A549 (cell line): ENCODE measurements around the gene KLK2. TPM values are rescaled to one million over a fixed set of nuclear protein-coding genes. Genes with fewer than 3 reads are reported as not detected.
A peak's percentile ranks its signal among the peaks of the same experiment; 100 is the strongest.

Source experiments
- ATAC-seq, 2 experiments: fragments of 200-7000 bp in 1 of 2; fragments of >200 bp in 1 of 2; cut with Nextera tagmentation in 1 of 2; cut with Tn5 transposase in 1 of 2; 3 replicates each; pipeline versions ENCODE4 v1.8.0 to v1.9.1; 2018 to 2020; ENCODE audit warnings: mild to moderate bottlenecking in 1 of 2, moderate library complexity in 1 of 2
- CTCF ChIA-PET: fragments of 300-600 bp; sonication (Branson Sonifier 250); formaldehyde crosslinking; extraction: SDS; loops from one replicate; lab custom pipeline; 2021; ENCODE audit warnings: antibody characterized with exemption, inconsistent platforms; lab: Yijun Ruan, JAX
- POLR2A ChIA-PET: fragments of 350-600 bp; formaldehyde crosslinking; extraction: SDS; loops from one replicate; lab custom pipeline; 2021; ENCODE audit warnings: antibody characterized with exemption, inconsistent platforms; lab: Yijun Ruan, JAX
- DNase-seq, 2 experiments: peaks; one replicate each; pipeline versions ENCODE4 v3.0.0 to v3.0.0-alpha.2; 2011 to 2016; ENCODE audit warnings: low read depth in 1 of 2, low spot score in 1 of 2
- FAIRE-seq: peaks from 2 replicates; lab custom pipeline; 2011; peaks lifted over from hg19 to GRCh38; lab: Jason Lieb, UNC
- H3K27ac ChIP-seq, 2 experiments: fragments of >200 bp; sonication (Bioruptor Twin); formaldehyde crosslinking; 3 replicates each; pipeline ENCODE4 v1.5.1; 2016 to 2017
- H3K4me1 ChIP-seq: fragments of >200 bp; sonication (Bioruptor Twin); formaldehyde crosslinking; 3 replicates; pipeline ENCODE4 v1.6.1; 2016
- H3K4me2 ChIP-seq: fragments of >200 bp; sonication (Bioruptor Twin); formaldehyde crosslinking; 3 replicates; pipeline ENCODE4 v1.6.1; 2016
- H3K4me3 ChIP-seq: fragments of >200 bp; sonication (Bioruptor Twin); formaldehyde crosslinking; 3 replicates; pipeline ENCODE4 v1.5.1; 2016
- H3K9me3 ChIP-seq: fragments of >200 bp; sonication (Bioruptor Twin); formaldehyde crosslinking; 3 replicates; pipeline ENCODE4 v1.6.1; 2016
- CEBPB ChIP-seq, 2 experiments: fragments of >200 bp in 1 of 2; sonication (Bioruptor Twin) in 1 of 2; formaldehyde crosslinking in 1 of 2; IDR thresholded peaks; 2 replicates each; pipeline ENCODE4 v1.6.1; 2012 to 2016
- EP300 ChIP-seq, 2 experiments: fragments of >200 bp; sonication (Bioruptor Twin); formaldehyde crosslinking; IDR thresholded peaks; 2 replicates in 1 of 2; 3 replicates in 1 of 2; pipeline ENCODE4 v1.6.1; 2016 to 2017
- ESRRA ChIP-seq: fragments of 150-350 bp; IDR thresholded peaks from 2 replicates; pipeline ENCODE4 v1.6.1; 2014; ENCODE audit warnings: mild to moderate bottlenecking, low read length, borderline replicate concordance
- GATA3 ChIP-seq: IDR thresholded peaks from 2 replicates; pipeline ENCODE4 v1.6.1; 2012; ENCODE audit warnings: borderline replicate concordance
- HDAC2 ChIP-seq: fragments of 200-600 bp; sonication (generic); IDR thresholded peaks from 2 replicates; pipeline ENCODE4 v1.6.1; 2016
- JUN ChIP-seq, 2 experiments: fragments of >200 bp; sonication (Bioruptor Twin); formaldehyde crosslinking; IDR thresholded peaks; 2 replicates in 1 of 2; 3 replicates in 1 of 2; pipeline ENCODE4 v1.6.1; 2016 to 2017
- MYC ChIP-seq: IDR thresholded peaks from 2 replicates; pipeline ENCODE4 v1.6.1; 2012; ENCODE audit warnings: mild to moderate bottlenecking, inconsistent platforms, low read length, improper control_type of control experiment, borderline replicate concordance
- NFE2L2 ChIP-seq: fragments of 150-350 bp; conservative IDR thresholded peaks from 2 replicates; pipeline ENCODE4 v1.6.1; 2014; ENCODE audit warnings: low read length
- PHF8 ChIP-seq: fragments of 200-600 bp; sonication (generic); IDR thresholded peaks from 2 replicates; pipeline ENCODE4 v1.6.1; 2016; ENCODE audit warnings: low read depth, mild to moderate bottlenecking, antibody characterized with exemption, moderate library complexity, borderline replicate concordance
- RARB ChIP-seq: fragments of 250-450 bp; sonication (Bioruptor Pico); IDR thresholded peaks from 2 replicates; pipeline ENCODE4 v1.8.0; 2021; ENCODE audit warnings: mild to moderate bottlenecking, moderate library complexity
- ZFP36 ChIP-seq: fragments of 450-650 bp; IDR thresholded peaks from 2 replicates; pipeline ENCODE4 v1.6.1; 2014; ENCODE audit warnings: borderline replicate concordance; ENCODE audit not compliant: partially characterized antibody
- ZSCAN20 ChIP-seq: fragments of 250-450 bp; sonication (Bioruptor Pico); IDR thresholded peaks from 2 replicates; pipeline ENCODE4 v1.8.0; 2022; ENCODE audit warnings: mild to moderate bottlenecking, moderate library complexity
- WGBS: methylation state at CpG from one replicate; pipeline ENCODE4 v1.1.6; 2017; ENCODE audit errors: missing lambda C conversion rate; 5-methylcytosine and 5-hydroxymethylcytosine counted together
- polyA plus RNA-seq, 4 experiments: library from polyadenylated mRNA; depleted of rRNA in 3 of 4; stranded (reverse); fragments of >200 nt; fragmentation: RNase III in 1 of 4; extraction: RNeasy Plus Mini Kit Qiagen cat#74134 plus additional on column Dnase treatment in 1 of 4; gene quantifications; 2 replicates in 3 of 4; 3 replicates in 1 of 4; pipeline ENCODE4 v1.2.3, GENCODE V29; 2011 to 2017
- TF ChIP-seq, protein P1 (sequence below): fragments of 150-350 bp; IDR thresholded peaks from 2 replicates; pipeline ENCODE4 v1.6.1; 2014; ENCODE audit warnings: low read depth, mild to moderate bottlenecking, low read length
- TF ChIP-seq, protein P2 (sequence below): fragments of 250-450 bp; sonication (Bioruptor Pico); IDR thresholded peaks from 2 replicates; pipeline ENCODE4 v1.5.0; 2021; ENCODE audit warnings: mild to moderate bottlenecking, moderate library complexity, borderline replicate concordance
- TF ChIP-seq, protein P3 (sequence below): fragments of 200-600 bp; sonication (generic); IDR thresholded peaks from 2 replicates; pipeline ENCODE4 v1.6.1; 2016; ENCODE audit warnings: antibody characterized with exemption, mild to moderate bottlenecking, moderate library complexity
- TF ChIP-seq, protein P4 (sequence below): fragments of >200 bp; sonication (Bioruptor Twin); formaldehyde crosslinking; IDR thresholded peaks from 2 replicates; pipeline ENCODE4 v1.6.1; 2016
- TF ChIP-seq, protein P5 (sequence below): fragments of >200 bp; sonication (Bioruptor Twin); formaldehyde crosslinking; IDR thresholded peaks from 3 replicates; pipeline ENCODE4 v1.5.1; 2016

Gene KLK2
- polyA plus RNA-seq, 2 of the 4 experiments (the other 2 are of a cell fraction): 0.21 to 0.49 TPM

DNA sequence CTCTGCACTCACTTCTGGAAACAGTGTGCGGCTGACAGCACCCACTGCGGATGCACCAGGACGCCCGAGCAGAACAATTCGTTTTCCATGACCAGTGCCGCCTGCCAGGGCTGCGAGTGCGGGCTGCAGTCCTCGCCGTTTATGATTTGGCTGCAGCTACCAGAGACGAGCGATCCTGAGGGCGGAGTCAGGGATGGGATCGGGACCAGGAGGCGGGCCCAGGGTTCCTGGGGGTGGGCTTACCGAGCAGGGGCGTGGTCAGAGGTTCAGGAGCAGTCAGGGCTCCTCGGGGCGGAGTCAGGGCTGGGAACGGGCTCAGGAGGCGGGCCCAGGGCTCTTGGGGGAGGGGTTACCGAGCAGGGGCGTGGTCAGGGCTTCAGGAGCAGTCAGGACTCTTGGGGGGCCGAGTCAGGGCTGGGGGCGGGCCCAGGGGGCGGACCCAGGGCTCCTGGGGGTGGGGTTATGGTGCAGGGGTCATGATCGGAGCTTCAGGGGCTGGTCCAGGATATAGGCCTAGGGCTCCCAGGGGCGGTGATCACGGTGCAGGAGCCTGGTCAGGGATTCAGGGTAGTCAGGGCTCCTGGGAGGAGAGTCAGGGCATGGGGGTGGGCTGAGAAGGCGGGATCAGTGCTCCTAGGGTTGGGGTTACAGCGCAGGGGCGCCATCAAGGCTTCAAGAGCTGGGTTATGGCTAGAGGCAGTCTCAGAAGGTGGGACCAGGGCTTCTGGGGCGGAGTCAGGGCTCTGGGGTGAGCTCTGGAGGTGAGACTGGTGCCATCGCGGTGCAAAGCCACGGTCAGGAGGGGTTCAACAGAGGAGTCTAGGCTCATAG lies 36.2 kb downstream of the KLK2 start:
- TF ChIP-seq MYC (no peak), ESRRA (no peak), ZSCAN20 (CRISPR knock-in tag) (no peak)
- TF ChIP-seq, protein P1, sequence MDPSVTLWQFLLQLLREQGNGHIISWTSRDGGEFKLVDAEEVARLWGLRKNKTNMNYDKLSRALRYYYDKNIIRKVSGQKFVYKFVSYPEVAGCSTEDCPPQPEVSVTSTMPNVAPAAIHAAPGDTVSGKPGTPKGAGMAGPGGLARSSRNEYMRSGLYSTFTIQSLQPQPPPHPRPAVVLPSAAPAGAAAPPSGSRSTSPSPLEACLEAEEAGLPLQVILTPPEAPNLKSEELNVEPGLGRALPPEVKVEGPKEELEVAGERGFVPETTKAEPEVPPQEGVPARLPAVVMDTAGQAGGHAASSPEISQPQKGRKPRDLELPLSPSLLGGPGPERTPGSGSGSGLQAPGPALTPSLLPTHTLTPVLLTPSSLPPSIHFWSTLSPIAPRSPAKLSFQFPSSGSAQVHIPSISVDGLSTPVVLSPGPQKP: no peak
- TF ChIP-seq, protein P2, sequence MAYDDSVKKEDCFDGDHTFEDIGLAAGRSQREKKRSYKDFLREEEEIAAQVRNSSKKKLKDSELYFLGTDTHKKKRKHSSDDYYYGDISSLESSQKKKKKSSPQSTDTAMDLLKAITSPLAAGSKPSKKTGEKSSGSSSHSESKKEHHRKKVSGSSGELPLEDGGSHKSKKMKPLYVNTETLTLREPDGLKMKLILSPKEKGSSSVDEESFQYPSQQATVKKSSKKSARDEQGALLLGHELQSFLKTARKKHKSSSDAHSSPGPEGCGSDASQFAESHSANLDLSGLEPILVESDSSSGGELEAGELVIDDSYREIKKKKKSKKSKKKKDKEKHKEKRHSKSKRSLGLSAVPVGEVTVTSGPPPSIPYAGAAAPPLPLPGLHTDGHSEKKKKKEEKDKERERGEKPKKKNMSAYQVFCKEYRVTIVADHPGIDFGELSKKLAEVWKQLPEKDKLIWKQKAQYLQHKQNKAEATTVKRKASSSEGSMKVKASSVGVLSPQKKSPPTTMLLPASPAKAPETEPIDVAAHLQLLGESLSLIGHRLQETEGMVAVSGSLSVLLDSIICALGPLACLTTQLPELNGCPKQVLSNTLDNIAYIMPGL: no peak
- TF ChIP-seq, all 56 proteins: peak for 0
- POLR2A ChIA-PET: no interaction called here
- Histone ChIP-seq H3K27ac (peak overlapping the region in 1 of 2 experiments; percentile 26; a peak in 3 of 6 replicates), H3K4me3 (peak overlapping the region; percentile 41), H3K4me1 (peaks cover 10% of the 10 kb centered on the region; the same call in 1 of the 3 replicates), H3K9me3 (no peaks in the 10 kb centered on the region), H3K4me2 (peak overlapping the region; percentile 90)
- DNase-seq (peak; percentile 82 to 86), FAIRE-seq (no peak), ATAC-seq (peak; percentile 52 to 90)
- CTCF ChIA-PET: interaction anchor here (0.5 to 5.9 kb wide), 7 partner anchors 8 to 373 kb away, joined by 3 to 56 read pairs (median 3); no protein-coding TSS in a partner anchor
- WGBS: 14% methylated on average over 17 of the region's 36 CpGs

DNA sequence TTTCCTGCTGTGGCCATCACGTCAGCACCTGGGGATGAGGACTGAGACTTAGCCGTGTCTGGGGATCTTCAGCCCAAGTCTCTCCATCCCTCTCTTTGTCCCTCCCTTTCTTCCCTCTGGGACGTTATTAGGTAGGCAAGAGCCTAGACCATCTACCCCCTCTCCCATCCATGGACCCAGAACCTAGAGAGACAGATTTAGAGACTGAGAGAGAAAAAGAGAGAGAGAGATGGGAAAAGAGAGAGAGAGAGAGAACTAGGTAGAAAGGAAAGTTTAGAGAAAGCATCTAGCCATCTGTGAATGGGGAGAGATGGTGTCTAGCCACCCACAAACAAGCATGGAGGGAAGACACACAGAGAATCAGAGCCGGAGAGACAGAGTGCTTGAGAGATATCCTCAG lies 37.5 kb downstream of the KLK2 start:
- Histone ChIP-seq H3K9me3 (no peaks in the 10 kb centered on the region), H3K4me3 (no peak overlapping the region), H3K4me1 (peaks cover 10% of the 10 kb centered on the region; the same call in 1 of the 3 replicates), H3K4me2 (no peak overlapping the region), H3K27ac (no peak overlapping the region)
- FAIRE-seq: no peak
- ATAC-seq: no peak
- DNase-seq: no peak
- 28% methylated on average over 4 of the region's 4 CpGs for WGBS
- POLR2A ChIA-PET: no interaction called here
- TF ChIP-seq NFE2L2 (no peak), HDAC2 (no peak), RARB (CRISPR knock-in tag) (no peak), PHF8 (no peak), CEBPB (IDR thresholded peaks at IDR 0.05) (no peak), MYC (no peak), EP300 (IDR thresholded peaks at IDR 0.05) (no peak), ESRRA (no peak), JUN (IDR thresholded peaks at IDR 0.05) (no peak), GATA3 (no peak), ZFP36 (no peak)
- TF ChIP-seq, protein P3, sequence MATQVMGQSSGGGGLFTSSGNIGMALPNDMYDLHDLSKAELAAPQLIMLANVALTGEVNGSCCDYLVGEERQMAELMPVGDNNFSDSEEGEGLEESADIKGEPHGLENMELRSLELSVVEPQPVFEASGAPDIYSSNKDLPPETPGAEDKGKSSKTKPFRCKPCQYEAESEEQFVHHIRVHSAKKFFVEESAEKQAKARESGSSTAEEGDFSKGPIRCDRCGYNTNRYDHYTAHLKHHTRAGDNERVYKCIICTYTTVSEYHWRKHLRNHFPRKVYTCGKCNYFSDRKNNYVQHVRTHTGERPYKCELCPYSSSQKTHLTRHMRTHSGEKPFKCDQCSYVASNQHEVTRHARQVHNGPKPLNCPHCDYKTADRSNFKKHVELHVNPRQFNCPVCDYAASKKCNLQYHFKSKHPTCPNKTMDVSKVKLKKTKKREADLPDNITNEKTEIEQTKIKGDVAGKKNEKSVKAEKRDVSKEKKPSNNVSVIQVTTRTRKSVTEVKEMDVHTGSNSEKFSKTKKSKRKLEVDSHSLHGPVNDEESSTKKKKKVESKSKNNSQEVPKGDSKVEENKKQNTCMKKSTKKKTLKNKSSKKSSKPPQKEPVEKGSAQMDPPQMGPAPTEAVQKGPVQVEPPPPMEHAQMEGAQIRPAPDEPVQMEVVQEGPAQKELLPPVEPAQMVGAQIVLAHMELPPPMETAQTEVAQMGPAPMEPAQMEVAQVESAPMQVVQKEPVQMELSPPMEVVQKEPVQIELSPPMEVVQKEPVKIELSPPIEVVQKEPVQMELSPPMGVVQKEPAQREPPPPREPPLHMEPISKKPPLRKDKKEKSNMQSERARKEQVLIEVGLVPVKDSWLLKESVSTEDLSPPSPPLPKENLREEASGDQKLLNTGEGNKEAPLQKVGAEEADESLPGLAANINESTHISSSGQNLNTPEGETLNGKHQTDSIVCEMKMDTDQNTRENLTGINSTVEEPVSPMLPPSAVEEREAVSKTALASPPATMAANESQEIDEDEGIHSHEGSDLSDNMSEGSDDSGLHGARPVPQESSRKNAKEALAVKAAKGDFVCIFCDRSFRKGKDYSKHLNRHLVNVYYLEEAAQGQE: no peak
- TF ChIP-seq, protein P4, sequence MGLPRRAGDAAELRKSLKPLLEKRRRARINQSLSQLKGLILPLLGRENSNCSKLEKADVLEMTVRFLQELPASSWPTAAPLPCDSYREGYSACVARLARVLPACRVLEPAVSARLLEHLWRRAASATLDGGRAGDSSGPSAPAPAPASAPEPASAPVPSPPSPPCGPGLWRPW: no peak
- TF ChIP-seq, protein P5, sequence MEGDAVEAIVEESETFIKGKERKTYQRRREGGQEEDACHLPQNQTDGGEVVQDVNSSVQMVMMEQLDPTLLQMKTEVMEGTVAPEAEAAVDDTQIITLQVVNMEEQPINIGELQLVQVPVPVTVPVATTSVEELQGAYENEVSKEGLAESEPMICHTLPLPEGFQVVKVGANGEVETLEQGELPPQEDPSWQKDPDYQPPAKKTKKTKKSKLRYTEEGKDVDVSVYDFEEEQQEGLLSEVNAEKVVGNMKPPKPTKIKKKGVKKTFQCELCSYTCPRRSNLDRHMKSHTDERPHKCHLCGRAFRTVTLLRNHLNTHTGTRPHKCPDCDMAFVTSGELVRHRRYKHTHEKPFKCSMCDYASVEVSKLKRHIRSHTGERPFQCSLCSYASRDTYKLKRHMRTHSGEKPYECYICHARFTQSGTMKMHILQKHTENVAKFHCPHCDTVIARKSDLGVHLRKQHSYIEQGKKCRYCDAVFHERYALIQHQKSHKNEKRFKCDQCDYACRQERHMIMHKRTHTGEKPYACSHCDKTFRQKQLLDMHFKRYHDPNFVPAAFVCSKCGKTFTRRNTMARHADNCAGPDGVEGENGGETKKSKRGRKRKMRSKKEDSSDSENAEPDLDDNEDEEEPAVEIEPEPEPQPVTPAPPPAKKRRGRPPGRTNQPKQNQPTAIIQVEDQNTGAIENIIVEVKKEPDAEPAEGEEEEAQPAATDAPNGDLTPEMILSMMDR: no peak
- CTCF ChIA-PET: interaction anchor here (0.8 to 5.9 kb wide), 3 partner anchors 11 to 186 kb away, joined by 3 to 56 read pairs (median 6); no protein-coding TSS in a partner anchor
